Motor neuron (in vitro differentiated cells): ENCODE measurements around the gene MKNK1. TPM values are rescaled to one million over a fixed set of nuclear protein-coding genes. Genes with fewer than 3 reads are reported as not detected.

Experiments used
- ATAC-seq, 8 experiments: fragments of 200-7000 bp; cut with Tn5 transposase; replicated peaks in 6 of 8; 2 replicates each; pipeline ENCODE4 v1.8.0; 2021; ENCODE audit warnings: mild to moderate bottlenecking in 8 of 8, moderate library complexity in 8 of 8
- H3K27ac ChIP-seq, 2 donors: fragments of 250-450 bp; sonication (Bioruptor Pico); 2 replicates each; pipeline ENCODE4 v1.9.0; 2021; ENCODE audit warnings: antibody characterized with exemption in 2 of 2, mild to moderate bottlenecking in 2 of 2, moderate library complexity in 1 of 2
- H3K4me1 ChIP-seq, 2 donors: fragments of 250-450 bp; sonication (Bioruptor Pico); replicated peaks in 1 of 2; 2 replicates each; pipeline ENCODE4 v1.6.1; 2021; ENCODE audit warnings: antibody characterized with exemption in 2 of 2, mild to moderate bottlenecking in 2 of 2, moderate library complexity in 1 of 2
- H3K4me3 ChIP-seq, 5 donors: fragments of 250-450 bp; sonication (Bioruptor Pico); 2 replicates each; pipeline ENCODE4 v1.9.0; 2021; ENCODE audit warnings: antibody characterized with exemption in 5 of 5, mild to moderate bottlenecking in 5 of 5, moderate library complexity in 4 of 5
- WGBS, 10 experiments: fragments of 450-650 bp; shearing (Covaris generic); methylation state at CpG; one replicate each; pipeline ENCODE4 v1.0.0; 2022; 5-methylcytosine and 5-hydroxymethylcytosine counted together
- in situ Hi-C, 9 experiments: fragments of 400-800 bp; cut with MboI; loops; one replicate each; pipeline ENCODE4 v1.15.0; 2021; ENCODE audit warnings: low sequenced_read_pairs in 9 of 9, low pct_unique_long_range_greater_than_20kb in 2 of 9; ENCODE audit not compliant: unreplicated experiment in 9 of 9
- total RNA-seq, 8 experiments: library from RNA; unstranded; fragments of 300-600 nt; gene quantifications; 2 replicates each; pipeline versions ENCODE4 v1.2.3 to v1.2.4, GENCODE V29; 2022

MKNK1 gene
- total RNA-seq, 8 experiments from 2014 or later: 7.0 to 34.1 (median 15.5) TPM

- Histone ChIP-seq H3K4me1 (peaks cover 38 to 42% of the 10 kb centered on the region in 2 donors), H3K4me3 (no peak overlapping the region), H3K27ac (no peak overlapping the region)
- no peak for ATAC-seq
- 53 to 100% (median 78%) methylated on average over 1 to 4 of the region's 4 CpGs; no CpG with 5 or more reads in 1 of the 10 experiments for WGBS, 10 experiments
- in situ Hi-C loops: no loop called here
Measured at GRCh38 chr1:46581681-46582455, 22.2 kb downstream of the MKNK1 start.

GRCh38 chr1:46580140-46580903, 23.7 kb downstream of the MKNK1 start:
- Histone ChIP-seq H3K4me3 (no peak overlapping the region), H3K27ac (no peak overlapping the region), H3K4me1 (peaks cover 43 to 45% of the 10 kb centered on the region in 2 donors)
- in situ Hi-C loops: no loop called here
- 89 to 100% (median 98%) methylated on average over 1 to 6 of the region's 6 CpGs; no CpG with 5 or more reads in 2 of the 10 experiments for WGBS, 10 experiments
- ATAC-seq: no peak

GRCh38 chr1:46577671-46578070, 26.4 kb downstream of the MKNK1 start:
- 60 to 100% (median 90%) methylated on average over 1 to 4 of the region's 4 CpGs; no CpG with 5 or more reads in 3 of the 10 experiments for WGBS, 10 experiments
- H3K4me1 ChIP-seq: peaks cover 28 to 29% of the 10 kb centered on the region in 2 donors
- no peak overlapping the region for H3K4me3 ChIP-seq
- in situ Hi-C loops: no loop called here
- ATAC-seq: no peak
- H3K27ac ChIP-seq: no peak overlapping the region

DNA sequence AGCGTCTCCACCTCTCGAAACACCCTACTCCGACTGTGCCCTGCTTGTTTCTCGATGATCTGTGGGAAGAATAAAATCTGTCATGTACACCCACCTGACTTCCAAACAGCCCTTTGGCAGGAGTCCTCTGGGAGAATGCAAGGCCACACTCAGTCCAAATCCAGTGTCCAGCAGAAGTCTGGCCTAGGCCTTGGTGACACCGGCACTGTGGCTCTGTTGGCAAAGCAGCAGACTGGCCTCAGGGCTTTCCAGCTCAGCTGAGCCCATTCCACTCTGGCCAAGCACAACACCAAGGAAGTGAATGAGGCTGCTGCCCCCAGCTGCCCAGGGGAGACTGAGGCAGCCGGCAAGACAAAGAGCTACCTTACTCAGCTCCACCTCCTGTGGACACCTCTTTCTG, 27.5 kb downstream of the MKNK1 start:
- Histone ChIP-seq H3K4me3 (no peak overlapping the region), H3K27ac (peak overlapping the region in 1 of 2 donors; percentile 39), H3K4me1 (peaks cover 22 to 27% of the 10 kb centered on the region in 2 donors)
- in situ Hi-C loops: no loop called here
- peak in 4 of 8 experiments; percentile 9 to 28 (median 21) for ATAC-seq
- WGBS, 10 experiments: 56 to 100% (median 89%) methylated on average over 1 to 6 of the region's 6 CpGs; no CpG with 5 or more reads in 4 of the 10 experiments

DNA sequence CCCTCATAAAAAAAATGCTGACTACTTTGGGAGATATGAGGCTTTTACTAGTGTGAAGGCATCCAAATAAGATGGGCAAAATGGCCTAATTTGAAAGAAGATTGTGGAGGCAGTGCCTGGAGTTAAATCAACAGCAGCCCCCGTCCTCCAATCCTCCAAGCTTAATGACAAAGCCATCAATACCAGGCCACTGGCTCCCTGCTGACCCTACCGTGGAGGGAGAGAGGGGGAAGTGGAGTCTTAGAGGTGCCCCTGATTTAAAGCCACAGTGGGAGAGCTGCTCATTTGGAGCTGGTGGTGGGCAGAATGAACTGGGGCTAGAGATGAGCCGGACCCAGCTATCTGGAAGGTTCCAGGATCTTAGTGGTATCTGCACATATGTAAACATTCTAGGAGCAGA, 28.3 kb downstream of the MKNK1 start:
- in situ Hi-C loops: no loop called here
- peaks cover 22 to 27% of the 10 kb centered on the region in 2 donors for H3K4me1 ChIP-seq
- peak in 5 of 8 experiments; percentile 27 to 61 (median 46) for ATAC-seq
- peak overlapping the region; percentile 2 to 24 for H3K27ac ChIP-seq
- WGBS, 10 experiments: 0 to 100% (median 29%) methylated on average over 1 to 3 of the region's 3 CpGs; no CpG with 5 or more reads in 3 of the 10 experiments
- H3K4me3 ChIP-seq: no peak overlapping the region

- H3K27ac ChIP-seq: peak overlapping the region; percentile 2 to 24
- no peak overlapping the region for H3K4me3 ChIP-seq
- ATAC-seq: peak in 5 of 8 experiments; percentile 93 to 96 (median 94)
- in situ Hi-C loops: no loop called here
- 22 to 100% (median 45%) methylated on average over 2 to 12 of the region's 12 CpGs for whole genome bisulfite sequencing, 10 experiments
- peaks cover 22 to 27% of the 10 kb centered on the region in 2 donors for H3K4me1 ChIP-seq
Measured at GRCh38 chr1:46575300-46575699, 28.8 kb downstream of the MKNK1 start.

DNA sequence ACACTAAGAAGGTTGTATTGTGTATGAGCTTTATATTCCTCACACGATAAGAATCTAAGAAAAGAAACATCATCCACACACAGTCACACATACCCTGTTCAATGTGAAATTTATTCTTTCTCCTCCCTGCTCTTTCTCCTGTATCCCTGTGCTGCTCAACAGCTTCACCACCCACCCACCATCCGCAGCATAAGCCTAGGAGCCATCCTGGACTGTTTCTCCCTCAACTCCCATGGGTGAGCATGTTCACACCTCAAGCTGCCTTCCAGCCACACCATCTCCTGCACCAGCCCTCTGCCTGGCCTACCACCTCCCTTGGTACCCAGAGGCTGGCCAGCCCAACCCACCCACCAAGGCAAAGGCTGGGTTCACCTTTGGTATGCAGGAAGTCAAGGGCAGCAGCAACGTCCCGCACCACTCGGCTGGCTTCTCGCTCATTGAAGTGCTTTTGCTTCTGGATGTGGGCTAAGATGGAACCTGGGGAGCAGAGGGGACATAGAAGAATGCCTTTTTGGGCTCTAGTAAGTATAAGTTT, 32.3 kb downstream of the MKNK1 start:
- no peak overlapping the region for H3K4me3 ChIP-seq
- 71 to 100% (median 100%) methylated on average over 1 to 6 of the region's 6 CpGs; no CpG with 5 or more reads in 1 of the 10 experiments for WGBS, 10 experiments
- in situ Hi-C loops: no loop called here
- H3K4me1 ChIP-seq: peaks cover 26 to 33% of the 10 kb centered on the region in 2 donors
- no peak for ATAC-seq
- H3K27ac ChIP-seq: no peak overlapping the region

DNA sequence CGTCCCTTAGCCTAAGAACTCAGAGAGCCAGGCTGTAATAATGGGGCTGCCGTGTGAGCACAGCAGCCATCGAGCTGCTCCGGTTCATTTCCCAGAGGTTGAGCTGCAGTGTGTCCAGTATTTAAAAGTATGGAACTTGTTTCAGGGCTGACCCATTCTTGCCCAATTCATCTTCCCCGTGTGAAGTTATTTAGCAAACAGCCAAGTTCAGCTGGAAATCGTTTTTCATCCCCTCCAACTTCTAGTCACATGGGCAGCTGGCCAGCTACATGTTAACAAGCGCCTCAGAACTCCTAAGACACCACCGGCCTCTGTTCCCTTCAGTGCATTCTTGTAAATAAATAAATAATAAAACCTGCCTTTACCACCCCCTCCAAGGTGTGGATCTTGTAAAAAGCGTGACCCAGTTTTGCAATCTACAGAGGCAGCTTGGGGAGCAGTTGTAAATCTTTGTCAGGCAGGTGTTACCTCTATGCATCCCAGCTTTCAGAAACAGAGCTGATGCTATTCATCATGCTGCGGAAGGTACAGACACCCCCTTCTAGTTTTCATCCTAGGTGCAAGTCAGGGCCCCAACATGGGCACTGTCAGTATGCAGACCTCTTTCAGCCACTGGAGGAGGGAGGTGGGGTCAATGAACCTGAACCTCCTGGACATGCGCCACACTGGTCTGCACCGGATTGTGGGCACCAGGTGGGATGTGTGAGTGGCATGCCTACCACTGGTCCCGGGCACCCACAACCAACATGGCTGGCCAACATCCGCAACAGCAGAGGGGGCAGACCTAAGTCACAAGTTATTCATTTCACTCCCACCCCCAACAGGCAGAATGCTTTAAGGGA, 34.0 kb downstream of the MKNK1 start:
- Histone ChIP-seq H3K27ac (no peak overlapping the region), H3K4me1 (peaks cover 9 to 17% of the 10 kb centered on the region in 2 donors), H3K4me3 (no peak overlapping the region)
- ATAC-seq: peak in 2 of 8 experiments; percentile 17 to 70
- in situ Hi-C loops: no loop called here
- 20 to 100% (median 64%) methylated on average over 1 to 12 of the region's 14 CpGs; no CpG with 5 or more reads in 1 of the 10 experiments for WGBS, 10 experiments

DNA sequence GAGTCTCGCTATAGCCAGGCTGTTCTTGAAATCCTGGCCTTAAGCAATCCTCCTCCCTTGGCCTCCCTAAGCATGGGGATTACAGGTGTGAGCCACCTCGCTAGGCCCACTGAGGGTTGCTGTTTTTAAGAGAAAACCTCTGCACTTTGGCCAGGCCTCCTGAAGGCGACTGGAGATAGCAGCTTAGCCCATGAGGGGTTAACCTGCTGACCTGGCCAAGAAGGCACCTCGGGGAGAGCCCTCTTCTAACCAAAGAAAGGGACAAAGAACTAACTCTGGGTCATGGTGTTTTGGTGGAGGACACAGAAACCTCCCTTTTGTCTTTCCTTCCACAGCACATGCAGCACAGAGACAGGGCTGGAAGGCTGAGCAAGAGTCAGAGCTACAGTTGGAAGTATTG, 35.0 kb downstream of the MKNK1 start:
- ATAC-seq: no peak
- Histone ChIP-seq H3K4me1 (peaks cover 0 to 13% of the 10 kb centered on the region in 2 donors), H3K4me3 (no peak overlapping the region), H3K27ac (no peak overlapping the region)
- 40 to 95% (median 79%) methylated on average over 2 to 4 of the region's 4 CpGs; no CpG with 5 or more reads in 2 of the 10 experiments for WGBS, 10 experiments
- in situ Hi-C loops: no loop called here

- no peak for ATAC-seq
- 30 to 88% (median 64%) methylated on average over 1 to 6 of the region's 6 CpGs; no CpG with 5 or more reads in 1 of the 10 experiments for WGBS, 10 experiments
Measured at GRCh38 chr1:46568461-46568891, 35.6 kb downstream of the MKNK1 start.

GRCh38 chr1:46563341-46563740, 40.7 kb downstream of the MKNK1 start:
- peaks cover 16 to 23% of the 10 kb centered on the region in 2 donors for H3K4me1 ChIP-seq
- ATAC-seq: no peak
- 67 to 100% (median 90%) methylated on average over 1 to 4 of the region's 4 CpGs; no CpG with 5 or more reads in 2 of the 10 experiments for WGBS, 10 experiments
- in situ Hi-C loops: no loop called here
- H3K27ac ChIP-seq: no peak overlapping the region
- no peak overlapping the region for H3K4me3 ChIP-seq

More at GRCh38 chr1:46568461-46568891, 35.6 kb downstream of the MKNK1 start:
- no peak overlapping the region for H3K27ac ChIP-seq
- in situ Hi-C loops: no loop called here
- H3K4me1 ChIP-seq: peaks cover 0 to 13% of the 10 kb centered on the region in 2 donors
- no peak overlapping the region for H3K4me3 ChIP-seq

DNA sequence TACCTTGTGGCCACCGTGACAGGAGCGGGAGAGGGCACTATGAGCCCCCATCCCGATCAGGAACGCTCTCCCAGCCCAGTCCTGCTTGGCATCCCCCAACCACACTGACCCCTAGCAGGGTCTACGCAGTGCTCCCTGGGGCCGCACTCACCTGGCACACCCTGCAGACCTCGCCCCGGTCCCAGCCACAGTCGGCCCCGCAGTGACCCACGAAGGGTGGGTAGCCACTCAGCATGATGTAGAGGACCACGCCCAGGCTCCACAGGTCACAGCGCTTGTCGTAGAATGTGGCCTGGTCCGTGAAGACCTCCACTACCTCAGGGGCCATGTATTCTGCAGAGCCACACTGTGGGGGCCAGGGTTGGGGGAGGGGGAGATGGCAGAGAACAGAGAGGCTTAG, 41.6 kb downstream of the MKNK1 start:
- Histone ChIP-seq H3K4me1 (peaks cover 25 to 32% of the 10 kb centered on the region in 2 donors), H3K27ac (no peak overlapping the region), H3K4me3 (no peak overlapping the region)
- no peak for ATAC-seq
- in situ Hi-C loops: no loop called here
- 77 to 100% (median 88%) methylated on average over 2 to 6 of the region's 15 CpGs; no CpG with 5 or more reads in 3 of the 10 experiments for WGBS, 10 experiments
